ENCODE data around the gene SLC6A19. TPM values are rescaled to one million over a fixed set of nuclear protein-coding genes. Genes with fewer than 3 reads are reported as not detected.
"Not testable (repeated sequence)": the region's sequence is repeated elsewhere in the genome, so short reads cannot be mapped to it uniquely, and the experiment has no call there.

SLC6A19 gene
- under 1 TPM in 2 of 3 donors, not detected in 1; 0.07 TPM for polyA plus RNA-seq

- H3K27ac ChIP-seq (ENCODE audit: low read depth, low read length) = no peak within 1 kb of the TSS
- WGBS, 3 donors = 63 to 80% (median 71%) methylated on average over 47 to 51 of the region's 51 CpGs
Observed at GRCh38 chr5:1201327-1202025, at the start of gene SLC6A19. TSS of gene SLC6A19 (plus strand) at chr5:1201595. CDS start at chr5:1201651, 56 bp downstream.

- 58 to 64% (median 60%) methylated on average over 9 to 10 of the region's 10 CpGs for WGBS, 3 donors
- H3K27ac ChIP-seq (ENCODE audit: low read depth, low read length) = no peak overlapping the region
Observed at GRCh38 chr5:1152156-1152555, 49.2 kb upstream of the SLC6A19 start.

DNA sequence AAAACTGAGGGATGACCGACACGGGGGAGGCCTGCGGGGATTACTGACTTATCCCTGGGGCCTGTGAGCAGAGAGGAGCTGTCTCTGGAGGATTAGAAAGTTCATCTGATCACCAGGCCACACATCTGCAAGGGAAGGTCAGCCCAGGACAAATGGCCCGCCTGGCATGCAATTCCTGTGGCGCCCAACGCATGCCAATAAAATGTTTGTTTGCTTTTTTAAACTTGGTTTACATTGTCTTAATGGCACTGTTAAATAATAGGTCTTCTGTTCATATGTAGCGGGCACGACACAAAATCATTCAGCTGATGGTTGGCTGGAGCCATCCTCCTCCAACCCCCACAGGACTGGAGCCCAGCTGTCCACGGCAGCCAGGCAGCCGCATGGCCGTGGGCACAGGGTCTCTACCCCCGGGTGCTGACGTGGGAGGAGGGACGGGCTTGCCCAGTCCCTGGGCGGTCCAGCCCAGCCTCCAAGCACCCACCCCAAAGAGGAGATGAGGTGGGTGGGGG is 48.6 kb upstream of the SLC6A19 start:
- H3K27ac ChIP-seq (ENCODE audit: low read depth, low read length) = no peak overlapping the region
- 53 to 85% (median 83%) methylated on average over 15 of the region's 15 CpGs for WGBS, 3 donors

GRCh38 chr5:1153428-1153827 is 48.0 kb upstream of the SLC6A19 start:
- H3K27ac ChIP-seq (ENCODE audit: low read depth, low read length) = no peak overlapping the region
- WGBS, 3 donors = 66 to 72% (median 69%) methylated on average over 12 of the region's 12 CpGs

- WGBS, 3 donors = 3 to 5% (median 3%) methylated on average over 43 to 95 of the region's 98 CpGs
- H3K27ac ChIP-seq (ENCODE audit: low read depth, low read length) = no peak overlapping the region
Observed at GRCh38 chr5:1155191-1156032, 46.0 kb upstream of the SLC6A19 start.

GRCh38 chr5:1156033-1156753 is 45.2 kb upstream of the SLC6A19 start:
- 17 to 21% (median 18%) methylated on average over 37 to 51 of the region's 51 CpGs for WGBS, 3 donors
- no peak overlapping the region for H3K27ac ChIP-seq (ENCODE audit: low read depth, low read length)

DNA sequence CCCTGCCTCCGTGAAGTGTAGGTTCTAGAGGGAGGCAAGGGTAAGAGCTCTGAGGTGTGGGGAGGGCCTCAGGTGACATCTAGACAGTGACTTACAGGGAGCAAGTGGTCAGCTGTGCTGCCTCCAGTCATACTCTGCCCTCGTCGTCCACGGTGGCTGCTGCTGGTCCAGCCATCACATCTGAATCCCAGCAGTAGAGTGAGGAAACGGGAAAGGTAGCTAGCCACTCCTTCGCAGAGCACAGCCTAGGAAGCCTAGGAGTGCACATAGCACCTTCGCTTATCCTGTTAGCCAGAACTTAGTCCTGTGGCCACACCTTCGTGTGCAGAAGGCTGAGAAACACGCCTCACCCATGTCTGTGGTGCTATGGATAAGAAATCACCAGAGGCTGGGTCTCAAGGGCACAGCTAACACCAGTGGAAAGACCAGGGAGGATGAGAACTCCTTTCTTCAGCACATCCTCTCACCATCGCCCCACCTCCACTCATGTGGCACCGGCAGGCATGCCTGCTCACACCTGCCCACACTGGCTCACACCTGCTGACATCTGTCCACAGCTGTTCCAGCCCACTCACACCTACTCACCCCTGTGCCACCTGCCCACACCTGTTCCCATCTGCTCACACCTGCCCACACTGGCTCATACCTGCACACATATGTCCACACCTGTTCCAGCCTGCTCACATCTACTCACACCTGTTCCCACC is 44.5 kb upstream of the SLC6A19 start:
- 89 to 92% (median 91%) methylated on average over 11 of the region's 11 CpGs for WGBS, 3 donors
- no peak overlapping the region for H3K27ac ChIP-seq (ENCODE audit: low read depth, low read length)

DNA sequence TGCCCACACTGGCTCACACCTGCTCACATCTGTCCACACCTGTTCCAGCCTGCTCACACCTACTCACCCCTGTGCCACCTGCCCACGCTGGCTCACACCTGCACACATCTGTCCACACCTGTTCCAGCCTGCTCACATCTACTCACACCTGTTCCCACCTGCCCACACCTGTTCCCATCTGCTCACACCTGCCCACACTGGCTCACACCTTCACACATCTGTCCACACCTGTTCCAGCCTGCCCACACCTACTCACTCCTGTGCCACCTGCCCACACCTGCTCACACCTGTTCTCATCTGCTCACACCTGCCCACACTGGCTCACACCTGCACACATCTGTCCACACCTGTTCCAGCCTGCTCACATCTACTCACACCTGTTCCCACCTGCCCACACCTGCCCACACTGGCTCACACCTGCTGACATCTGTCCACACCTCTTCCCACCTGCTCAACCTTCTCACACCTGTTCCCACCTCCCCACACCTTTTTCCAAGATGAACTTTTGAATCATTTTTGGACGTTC is 43.9 kb upstream of the SLC6A19 start:
- H3K27ac ChIP-seq (ENCODE audit: low read depth, low read length) = not testable (repeated sequence)
- WGBS, 3 donors = 69 to 82% (median 81%) methylated on average over 2 of the region's 2 CpGs

DNA sequence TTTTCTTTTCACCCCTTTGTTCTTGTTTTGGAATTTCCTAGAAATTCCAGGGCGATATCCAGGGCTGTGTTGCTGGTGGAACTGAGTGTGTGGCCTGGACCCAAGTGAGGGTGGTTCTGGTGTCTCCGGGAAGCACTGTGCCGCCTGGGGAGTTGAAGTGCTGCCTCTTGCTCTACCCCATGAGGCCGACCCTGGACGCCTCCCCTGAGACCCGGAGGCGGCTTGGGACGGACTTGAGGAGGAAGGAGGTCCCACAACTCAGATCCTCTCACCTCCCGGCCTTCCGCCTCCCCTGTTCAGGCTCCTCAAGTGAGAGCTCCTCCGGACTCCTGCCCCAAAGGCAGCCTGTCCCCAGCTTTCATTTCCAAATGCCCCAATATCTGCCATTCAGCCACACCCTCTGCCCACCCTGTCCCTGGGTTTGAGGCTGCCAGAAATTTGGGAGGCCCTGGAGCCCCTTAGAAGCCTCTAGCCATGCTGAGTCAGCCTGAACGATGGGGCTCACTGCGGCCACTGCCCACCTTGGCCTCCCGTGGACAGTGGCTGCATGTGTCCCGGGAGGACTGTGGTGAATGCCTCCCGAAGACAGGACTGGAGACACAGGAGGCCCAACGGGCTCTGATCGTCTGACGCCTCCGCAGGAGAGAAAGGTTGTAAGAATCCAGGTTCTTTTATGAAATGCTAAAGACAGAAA is 42.6 kb upstream of the SLC6A19 start:
- 76 to 81% (median 76%) methylated on average over 20 of the region's 20 CpGs for WGBS, 3 donors

DNA sequence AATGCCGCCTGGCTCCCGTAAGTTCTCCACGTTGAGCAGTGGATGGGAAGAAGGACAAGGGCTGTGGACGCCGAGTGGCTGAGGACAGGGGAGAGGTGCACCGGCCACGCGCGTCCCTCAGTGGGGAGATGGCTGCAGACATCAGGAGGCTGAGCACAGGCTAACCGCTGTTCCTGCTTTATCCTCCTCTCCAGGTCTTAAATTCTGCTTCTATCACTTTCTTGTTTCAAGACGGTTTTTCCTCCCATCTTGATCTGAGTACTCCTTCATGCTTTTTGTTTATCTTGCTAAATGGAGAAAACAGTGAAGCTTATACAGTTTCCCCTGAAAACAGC is 42.1 kb upstream of the SLC6A19 start:
- H3K27ac ChIP-seq (ENCODE audit: low read depth, low read length) = no peak overlapping the region
- 76 to 78% (median 76%) methylated on average over 11 of the region's 11 CpGs for WGBS, 3 donors

More for the DNA sequence above, 42.6 kb upstream of the SLC6A19 start:
- no peak overlapping the region for H3K27ac ChIP-seq (ENCODE audit: low read depth, low read length)

- WGBS, 3 donors = 63 to 82% (median 80%) methylated on average over 4 of the region's 4 CpGs
- no peak overlapping the region for H3K27ac ChIP-seq (ENCODE audit: low read depth, low read length)
Observed at GRCh38 chr5:1159774-1160406, 41.5 kb upstream of the SLC6A19 start.

DNA sequence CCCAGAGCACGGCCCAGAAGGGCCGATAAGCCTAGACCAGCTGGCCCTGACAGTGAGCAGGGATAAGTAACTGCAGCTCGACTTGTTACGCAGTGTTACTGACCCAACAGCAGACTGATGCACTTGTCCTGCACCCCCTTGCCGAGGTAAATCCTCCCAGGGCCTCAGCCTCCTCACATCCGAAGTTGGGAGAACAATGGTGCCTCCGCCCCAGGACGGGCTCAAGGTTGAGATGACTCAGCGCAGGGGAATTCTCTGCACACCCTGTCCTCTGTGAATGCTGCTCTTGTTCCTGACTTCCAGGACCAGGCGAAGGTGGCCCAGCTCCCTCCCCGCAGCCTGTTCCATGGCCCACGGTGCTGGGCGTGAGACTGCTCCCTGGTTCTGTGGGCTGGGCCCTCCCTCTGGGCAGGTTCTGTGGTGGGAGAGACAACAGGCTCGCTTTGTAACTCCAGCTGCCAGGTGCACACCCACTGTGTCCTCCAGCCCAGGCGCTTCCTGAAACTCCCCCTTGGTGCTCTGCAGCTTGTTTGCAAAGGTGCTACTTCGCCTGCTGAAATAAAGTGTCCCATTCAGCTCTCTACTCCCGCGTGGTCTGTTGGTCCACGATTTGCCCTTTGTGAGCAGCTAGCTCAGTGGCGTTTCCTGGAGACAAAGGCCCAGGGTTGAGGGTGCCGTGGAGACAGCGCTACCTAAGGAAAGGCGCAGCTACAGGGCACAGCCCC is 40.1 kb upstream of the SLC6A19 start:
- 66 to 78% (median 77%) methylated on average over 23 of the region's 23 CpGs for WGBS, 3 donors

GRCh38 chr5:1161833-1162229 is 39.6 kb upstream of the SLC6A19 start:
- H3K27ac ChIP-seq (ENCODE audit: low read depth, low read length) = no peak overlapping the region
- 47 to 70% (median 54%) methylated on average over 19 of the region's 19 CpGs for WGBS, 3 donors

More for the DNA sequence above, 40.1 kb upstream of the SLC6A19 start:
- no peak overlapping the region for H3K27ac ChIP-seq (ENCODE audit: low read depth, low read length)

DNA sequence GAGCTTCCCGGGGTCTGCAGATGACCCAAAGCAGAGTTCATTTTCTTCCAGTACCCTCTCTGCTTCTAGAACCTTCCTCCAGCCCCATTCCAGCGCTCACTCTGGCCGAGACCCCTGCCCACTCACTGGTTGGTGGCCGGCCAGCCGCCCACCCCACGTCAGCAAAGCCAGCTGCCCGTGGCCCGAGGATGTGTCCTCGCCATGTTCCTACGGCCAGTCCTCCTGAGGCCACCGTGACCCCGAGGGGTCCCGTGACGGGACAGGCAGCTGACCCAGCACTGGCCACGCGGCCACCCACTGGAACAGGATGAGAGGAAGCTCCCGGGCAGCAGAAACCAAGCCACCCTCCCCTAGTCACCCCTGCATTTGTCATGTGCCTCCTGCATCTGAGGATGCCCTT is 39.1 kb upstream of the SLC6A19 start:
- WGBS, 3 donors = 79 to 80% (median 80%) methylated on average over 17 of the region's 17 CpGs
- H3K27ac ChIP-seq (ENCODE audit: low read depth, low read length) = no peak overlapping the region

GRCh38 chr5:1162751-1163150 is 38.6 kb upstream of the SLC6A19 start:
- no peak overlapping the region for H3K27ac ChIP-seq (ENCODE audit: low read depth, low read length)
- 62 to 81% (median 68%) methylated on average over 8 of the region's 8 CpGs for WGBS, 3 donors

DNA sequence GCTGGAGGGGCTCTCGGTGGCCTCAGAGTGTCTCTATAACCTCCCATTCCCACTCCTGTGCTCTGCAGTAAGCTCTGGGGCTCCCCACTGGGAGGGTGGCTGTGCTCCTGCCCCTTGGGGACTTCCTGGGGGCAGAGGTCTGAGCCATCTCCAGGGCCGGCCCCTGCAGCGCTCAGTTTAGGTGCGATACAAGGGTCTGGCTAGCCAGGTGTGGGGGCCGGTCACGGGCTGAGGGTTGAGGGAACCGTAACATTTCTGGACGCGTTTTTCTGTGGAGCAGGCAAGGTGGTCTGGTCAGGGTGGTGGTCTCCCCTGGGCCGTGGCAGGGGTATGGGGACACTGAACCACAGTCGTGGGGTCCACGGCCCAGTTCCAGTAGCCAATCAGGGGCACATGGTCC is 38.0 kb upstream of the SLC6A19 start:
- WGBS, 3 donors = 91 to 93% (median 92%) methylated on average over 12 of the region's 12 CpGs
- H3K27ac ChIP-seq (ENCODE audit: low read depth, low read length) = no peak overlapping the region

Measured in adipose tissue (tissue), 3 donors.